ENCODE measurements around the gene NOXO1. TPM values are rescaled to one million over a fixed set of nuclear protein-coding genes. Genes with fewer than 3 reads are reported as not detected.

NOXO1 gene
- total and polyA plus RNA-seq, 9 of the 15 experiments (the other 6 are each of a cell fraction or from before 2014, with no cell fraction given) = not detected

- peak; percentile 68 for TF ChIP-seq TFAP4 (CRISPR knock-in tag; IDR thresholded peaks at IDR 0.05; ENCODE audit: borderline replicate concordance)
- TF ChIP-seq HOXB6 (CRISPR knock-in tag; IDR thresholded peaks at IDR 0.05; ENCODE audit: borderline replicate concordance) = no peak
- TF ChIP-seq NR2F6 (CRISPR knock-in tag; IDR thresholded peaks at IDR 0.05) = no peak
- no peak for TF ChIP-seq EZH2 (IDR thresholded peaks at IDR 0.05; ENCODE audit: borderline replicate concordance, low read depth, low read length)
- no peak for TF ChIP-seq DDX20 (tag; IDR thresholded peaks at IDR 0.05; ENCODE audit: low read depth)
- no peak for TF ChIP-seq CHCHD3 (CRISPR knock-in tag; IDR thresholded peaks at IDR 0.05)
- TF ChIP-seq CHD4 (IDR thresholded peaks at IDR 0.05; ENCODE audit: insufficient read depth, insufficient replicate concordance, low read depth, low read length, poor library complexity, severe bottlenecking) = no peak
- no peak for TF ChIP-seq FOXJ2 (tag; IDR thresholded peaks at IDR 0.05)
- peak; percentile 38; the same call in 1 of the 2 replicates for TF ChIP-seq SOX6 (IDR thresholded peaks at IDR 0.05)
- TF ChIP-seq ZNF239 (CRISPR knock-in tag; IDR thresholded peaks at IDR 0.05) = no peak
- TF ChIP-seq MYNN (IDR thresholded peaks at IDR 0.05) = peak; percentile 62; the same call in 1 of the 2 replicates
- TF ChIP-seq MYNN (CRISPR knock-in tag; IDR thresholded peaks at IDR 0.05) = no peak
- TF ChIP-seq ZEB2 (IDR thresholded peaks at IDR 0.05) = peak; percentile 81
- no peak for TF ChIP-seq CREM (IDR thresholded peaks at IDR 0.05; ENCODE audit: low read depth)
- no peak for TF ChIP-seq MCM5 (IDR thresholded peaks at IDR 0.05; ENCODE audit: low read depth)
- no peak for TF ChIP-seq ZNF518B (CRISPR knock-in tag; IDR thresholded peaks at IDR 0.05)
- TF ChIP-seq, protein P1, sequence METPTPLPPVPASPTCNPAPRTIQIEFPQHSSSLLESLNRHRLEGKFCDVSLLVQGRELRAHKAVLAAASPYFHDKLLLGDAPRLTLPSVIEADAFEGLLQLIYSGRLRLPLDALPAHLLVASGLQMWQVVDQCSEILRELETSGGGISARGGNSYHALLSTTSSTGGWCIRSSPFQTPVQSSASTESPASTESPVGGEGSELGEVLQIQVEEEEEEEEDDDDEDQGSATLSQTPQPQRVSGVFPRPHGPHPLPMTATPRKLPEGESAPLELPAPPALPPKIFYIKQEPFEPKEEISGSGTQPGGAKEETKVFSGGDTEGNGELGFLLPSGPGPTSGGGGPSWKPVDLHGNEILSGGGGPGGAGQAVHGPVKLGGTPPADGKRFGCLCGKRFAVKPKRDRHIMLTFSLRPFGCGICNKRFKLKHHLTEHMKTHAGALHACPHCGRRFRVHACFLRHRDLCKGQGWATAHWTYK (CRISPR knock-in tag; IDR thresholded peaks at IDR 0.05) = no peak
- peak in 1 of 2 experiments; percentile 40; a peak in 1 of 4 replicates for TF ChIP-seq HDAC1 (IDR thresholded peaks at IDR 0.05)
- TF ChIP-seq HIVEP1 (CRISPR knock-in tag; IDR thresholded peaks at IDR 0.05) = no peak
- TF ChIP-seq MLLT1 (IDR thresholded peaks at IDR 0.05) = no peak
- TF ChIP-seq ARNT (IDR thresholded peaks at IDR 0.05) = no peak
- no peak for TF ChIP-seq ZNF384 (IDR thresholded peaks at IDR 0.05; ENCODE audit: low read depth, low read length)
- no peak for TF ChIP-seq FOXM1 (IDR thresholded peaks at IDR 0.05; ENCODE audit: low read depth)
- no peak for TF ChIP-seq FOXM1 (CRISPR knock-in tag; IDR thresholded peaks at IDR 0.05; ENCODE audit: low read depth)
These were observed 39.0 kb downstream of the NOXO1 start (continued) for GRCh38 chr16:1942047-1942809.

Data from K562 (cell line).